Ovary (tissue), 3 donors: Measurements from ENCODE around the gene BRD7.

Source experiments
- EP300 ChIP-seq: sonication (generic); formaldehyde crosslinking; IDR thresholded peaks from one replicate; pipeline ENCODE4 v1.6.1; 2017; ENCODE audit warnings: antibody characterized with exemption
- POLR2A ChIP-seq: fragments of 450-650 bp; IDR thresholded peaks from one replicate; pipeline ENCODE4 v1.6.1; 2017; ENCODE audit warnings: antibody characterized with exemption, mild to moderate bottlenecking, moderate library complexity
- TF ChIP-seq, protein P1 (sequence below), 3 donors: fragments of 450-650 bp in 2 of 3; fragments of 200-600 bp in 1 of 3; IDR thresholded peaks; one replicate each; pipeline versions ENCODE4 v1.5.1 to v1.8.0; 2016 to 2022; ENCODE audit warnings: antibody characterized with exemption in 3 of 3, mild to moderate bottlenecking in 1 of 3
- donor health status: DM: no; HTN: no; CAD: no.

DNA sequence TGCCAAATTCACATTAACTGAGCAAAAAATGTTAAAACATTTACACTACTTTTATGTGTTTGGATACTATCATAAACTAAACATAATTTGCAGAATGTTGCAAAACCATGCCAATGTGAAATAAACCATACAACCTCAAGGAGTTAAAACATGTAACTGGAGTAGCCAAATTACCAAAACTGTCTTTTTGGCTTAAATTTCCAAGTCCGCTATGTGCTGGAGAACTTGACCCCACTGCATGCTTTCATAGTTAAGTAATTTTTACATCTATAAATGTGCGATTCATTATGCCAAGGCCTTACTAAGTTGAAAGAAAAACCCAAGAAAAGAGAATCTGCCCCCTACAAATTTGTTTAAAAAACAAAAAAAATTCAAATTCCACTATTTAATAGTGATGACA is 28.2 kb downstream of the BRD7 start:
- TF ChIP-seq, protein P1, sequence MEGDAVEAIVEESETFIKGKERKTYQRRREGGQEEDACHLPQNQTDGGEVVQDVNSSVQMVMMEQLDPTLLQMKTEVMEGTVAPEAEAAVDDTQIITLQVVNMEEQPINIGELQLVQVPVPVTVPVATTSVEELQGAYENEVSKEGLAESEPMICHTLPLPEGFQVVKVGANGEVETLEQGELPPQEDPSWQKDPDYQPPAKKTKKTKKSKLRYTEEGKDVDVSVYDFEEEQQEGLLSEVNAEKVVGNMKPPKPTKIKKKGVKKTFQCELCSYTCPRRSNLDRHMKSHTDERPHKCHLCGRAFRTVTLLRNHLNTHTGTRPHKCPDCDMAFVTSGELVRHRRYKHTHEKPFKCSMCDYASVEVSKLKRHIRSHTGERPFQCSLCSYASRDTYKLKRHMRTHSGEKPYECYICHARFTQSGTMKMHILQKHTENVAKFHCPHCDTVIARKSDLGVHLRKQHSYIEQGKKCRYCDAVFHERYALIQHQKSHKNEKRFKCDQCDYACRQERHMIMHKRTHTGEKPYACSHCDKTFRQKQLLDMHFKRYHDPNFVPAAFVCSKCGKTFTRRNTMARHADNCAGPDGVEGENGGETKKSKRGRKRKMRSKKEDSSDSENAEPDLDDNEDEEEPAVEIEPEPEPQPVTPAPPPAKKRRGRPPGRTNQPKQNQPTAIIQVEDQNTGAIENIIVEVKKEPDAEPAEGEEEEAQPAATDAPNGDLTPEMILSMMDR (IDR thresholded peaks at IDR 0.05) = no peak
- no peak for TF ChIP-seq POLR2A
- TF ChIP-seq EP300 = no peak
